HepG2 (cell line): ENCODE results near the gene LZTFL1. TPM values are rescaled to one million over a fixed set of nuclear protein-coding genes. Genes with fewer than 3 reads are reported as not detected.

Source experiments
- AHR ChIP-seq: IDR thresholded peaks from 2 replicates; pipeline ENCODE4 v1.6.1; 2018; ENCODE audit warnings: missing genetic modification reagents, missing compliant biosample characterization
- BHLHE40 ChIP-seq: IDR thresholded peaks from 2 replicates; pipeline ENCODE4 v1.6.1; 2011; ENCODE audit warnings: low read length, improper control_type of control experiment
- CENPBD1 ChIP-seq: sonication (generic); formaldehyde crosslinking; IDR thresholded peaks from 2 replicates; pipeline ENCODE4 v1.8.0; 2022; ENCODE audit warnings: missing genetic modification reagents, low read depth, mild to moderate bottlenecking, borderline replicate concordance
- CREB1 ChIP-seq, 2 experiments: fragments of 450-650 bp in 1 of 2; IDR thresholded peaks; 2 replicates each; pipeline ENCODE4 v1.6.1; 2016 to 2017; ENCODE audit warnings: control low read depth in 1 of 2, mild to moderate bottlenecking in 1 of 2, missing compliant biosample characterization in 1 of 2, missing genetic modification characterization in 1 of 2
- FOXA3 ChIP-seq: IDR thresholded peaks from 2 replicates; pipeline ENCODE4 v1.6.1; 2016; ENCODE audit warnings: missing genetic modification reagents, missing compliant biosample characterization
- HDAC2 ChIP-seq: sonication (generic); formaldehyde crosslinking; IDR thresholded peaks from 2 replicates; pipeline ENCODE4 v1.4.0; 2020; ENCODE audit warnings: missing genetic modification reagents
- HNRNPLL ChIP-seq: fragments of 200-400 bp; formaldehyde crosslinking; IDR thresholded peaks from 2 replicates; pipeline ENCODE4 v1.6.1; 2017; ENCODE audit warnings: mild to moderate bottlenecking, low read depth, low read length; ENCODE audit not compliant: poor library complexity, severe bottlenecking
- KAT8 ChIP-seq: IDR thresholded peaks from 2 replicates; pipeline ENCODE4 v1.6.1; 2016; ENCODE audit warnings: missing genetic modification reagents, missing compliant biosample characterization
- KDM5B ChIP-seq: sonication (generic); formaldehyde crosslinking; IDR thresholded peaks from 2 replicates; pipeline ENCODE4 v1.4.0; 2020; ENCODE audit warnings: missing genetic modification reagents, mild to moderate bottlenecking, borderline replicate concordance
- PHF20 ChIP-seq: sonication (generic); formaldehyde crosslinking; IDR thresholded peaks from 2 replicates; pipeline ENCODE4 v1.5.0; 2020; ENCODE audit warnings: mild to moderate bottlenecking, missing genetic modification reagents
- TAF1 ChIP-seq: sonication (generic); formaldehyde crosslinking; IDR thresholded peaks from 2 replicates; pipeline ENCODE4 v1.4.0; 2020; ENCODE audit warnings: missing genetic modification reagents
- TCF12 ChIP-seq, 2 experiments: fragments of 450-650 bp in 1 of 2; sonication (generic) in 1 of 2; formaldehyde crosslinking in 1 of 2; IDR thresholded peaks; 2 replicates each; pipeline versions ENCODE4 v1.6.1 to v1.8.0; 2017 to 2022; ENCODE audit warnings: antibody characterized with exemption in 1 of 2, mild to moderate bottlenecking in 1 of 2, missing genetic modification reagents in 1 of 2, moderate library complexity in 1 of 2
- TEAD2 ChIP-seq: sonication (generic); formaldehyde crosslinking; IDR thresholded peaks from 2 replicates; pipeline ENCODE4 v1.9.0; 2021; ENCODE audit warnings: missing genetic modification reagents
- YY1 ChIP-seq: IDR thresholded peaks from 2 replicates; pipeline ENCODE4 v1.6.1; 2011; ENCODE audit warnings: low read length, low read depth, moderate library complexity, mild to moderate bottlenecking; ENCODE audit not compliant: insufficient read depth, insufficient replicate concordance
- ZFP36L2 ChIP-seq: sonication (generic); formaldehyde crosslinking; IDR thresholded peaks from 2 replicates; pipeline ENCODE4 v1.4.0; 2020; ENCODE audit warnings: missing genetic modification reagents
- ZFP91 ChIP-seq: sonication (generic); formaldehyde crosslinking; IDR thresholded peaks from 2 replicates; pipeline ENCODE4 v1.9.0; 2022; ENCODE audit warnings: missing genetic modification reagents, mild to moderate bottlenecking, borderline replicate concordance
- ZNF362 ChIP-seq: sonication (generic); formaldehyde crosslinking; IDR thresholded peaks from 2 replicates; pipeline ENCODE4 v1.4.0; 2020; ENCODE audit warnings: missing genetic modification reagents, mild to moderate bottlenecking, borderline replicate concordance
- ZNF776 ChIP-seq: sonication (generic); formaldehyde crosslinking; IDR thresholded peaks from 2 replicates; pipeline ENCODE4 v1.4.0; 2020; ENCODE audit warnings: mild to moderate bottlenecking, missing genetic modification reagents
- ZSCAN30 ChIP-seq: sonication (generic); formaldehyde crosslinking; IDR thresholded peaks from 2 replicates; pipeline ENCODE4 v1.5.0; 2020; ENCODE audit warnings: mild to moderate bottlenecking, missing genetic modification reagents
- ZSCAN5A ChIP-seq: sonication (generic); formaldehyde crosslinking; IDR thresholded peaks from 2 replicates; pipeline ENCODE4 v1.8.0; 2022; ENCODE audit warnings: mild to moderate bottlenecking, missing genetic modification reagents, borderline replicate concordance
- polyA plus RNA-seq, 8 experiments: library from polyadenylated mRNA; depleted of rRNA in 3 of 8; stranded (reverse) in 7 of 8; unstranded in 1 of 8; fragments of >200 nt; fragmentation: Illumina TruSeq in 4 of 8; extraction: Trizol in 4 of 8; gene quantifications; 2 replicates each; pipeline versions ENCODE4 v1.2.1 to v1.2.3, GENCODE V29; 2011 to 2016; ENCODE audit warnings: low read depth in 4 of 8, missing spikeins in 1 of 8, mixed read lengths in 1 of 8; ENCODE audit not compliant: insufficient read depth in 1 of 8
- total RNA-seq, 5 experiments: library from RNA; depleted of rRNA; stranded (reverse); fragments of >200 nt; fragmentation: Illumina TruSeq; extraction: Trizol; gene quantifications; 2 replicates each; pipeline ENCODE4 v1.2.3, GENCODE V29; 2016; ENCODE audit warnings: low read depth in 1 of 5
- TF ChIP-seq, protein P1 (sequence below): sonication (generic); formaldehyde crosslinking; IDR thresholded peaks from 2 replicates; pipeline ENCODE4 v1.4.0; 2020; ENCODE audit warnings: missing genetic modification reagents, borderline replicate concordance

LZTFL1 gene
- total and polyA plus RNA-seq, 2 of the 13 experiments (the other 11 are each of a cell fraction or from before 2014, with no cell fraction given): 16.6 to 17.2 TPM

DNA sequence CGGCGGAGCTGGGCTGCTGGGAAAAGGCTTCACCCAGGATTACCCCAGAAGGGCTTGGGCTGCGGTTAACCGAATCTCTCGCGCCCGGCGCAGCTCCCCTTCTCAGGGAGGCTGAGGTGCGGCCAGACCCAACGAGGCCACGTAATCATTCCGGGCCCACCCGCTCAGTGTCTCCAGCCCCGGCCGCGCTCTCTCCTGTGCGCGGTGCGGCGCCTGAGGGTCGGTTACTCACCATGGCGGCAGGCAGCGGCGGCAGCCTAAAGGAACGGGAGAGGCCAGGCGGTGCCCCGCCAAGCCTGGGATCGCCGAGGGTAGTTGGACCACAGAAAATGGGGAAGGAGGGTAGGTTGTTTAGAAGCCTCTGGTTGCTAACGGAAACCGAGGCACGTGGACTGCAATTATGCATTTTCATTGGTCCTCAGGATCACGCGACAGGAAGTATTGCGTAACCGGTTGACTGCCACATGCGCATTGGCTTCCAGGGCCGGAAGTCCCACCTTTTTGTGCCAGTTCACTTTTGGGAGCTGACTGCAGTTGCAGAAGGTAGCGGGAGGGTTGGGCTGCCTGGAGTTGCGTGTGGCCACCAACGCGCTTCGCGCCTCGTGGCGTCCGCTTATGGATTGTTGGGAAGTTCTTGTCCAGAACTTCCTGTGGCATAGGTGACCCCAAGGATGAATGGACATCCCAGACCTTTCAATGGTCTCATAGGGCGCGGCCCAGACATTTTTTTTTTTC lies at the start of gene LZTFL1 (continued):
- TF ChIP-seq AHR (peak; percentile 55; the same call in 1 of the 2 replicates), ZSCAN30 (0 out of 2 replicates have a peak, but pooled peaks have one; percentile 29), FOXA3 (peak; percentile 47; the same call in 1 of the 2 replicates), CENPBD1 (CRISPR knock-in tag) (no peak), ZNF362 (CRISPR knock-in tag) (peak; percentile 12; the same call in 1 of the 2 replicates), TEAD2 (CRISPR knock-in tag) (no peak), CREB1 (IDR thresholded peaks at IDR 0.05) (peak; percentile 27; the same call in 1 of the 2 replicates), CREB1 (CRISPR knock-in tag; IDR thresholded peaks at IDR 0.05) (0 out of 2 replicates have a peak, but pooled peaks have one; percentile 44), PHF20 (CRISPR knock-in tag) (peak; percentile 84), BHLHE40 (peak; percentile 94), HNRNPLL (peak; percentile 57), KAT8 (CRISPR knock-in tag) (peak; percentile 88), ZNF776 (CRISPR knock-in tag) (peak; percentile 59; the same call in 1 of the 2 replicates), TCF12 (IDR thresholded peaks at IDR 0.05) (no peak), TCF12 (CRISPR knock-in tag; IDR thresholded peaks at IDR 0.05) (0 out of 2 replicates have a peak, but pooled peaks have one; percentile 46), YY1 (peak; percentile 41), HDAC2 (CRISPR knock-in tag) (peak; percentile 72), KDM5B (CRISPR knock-in tag) (peak; percentile 86; the same call in 1 of the 2 replicates), ZFP36L2 (CRISPR knock-in tag) (no peak), ZFP91 (CRISPR knock-in tag) (peak; percentile 74), ZSCAN5A (CRISPR knock-in tag) (0 out of 2 replicates have a peak, but pooled peaks have one; percentile 50), TAF1 (CRISPR knock-in tag) (peak; percentile 53)
- TF ChIP-seq, protein P1, sequence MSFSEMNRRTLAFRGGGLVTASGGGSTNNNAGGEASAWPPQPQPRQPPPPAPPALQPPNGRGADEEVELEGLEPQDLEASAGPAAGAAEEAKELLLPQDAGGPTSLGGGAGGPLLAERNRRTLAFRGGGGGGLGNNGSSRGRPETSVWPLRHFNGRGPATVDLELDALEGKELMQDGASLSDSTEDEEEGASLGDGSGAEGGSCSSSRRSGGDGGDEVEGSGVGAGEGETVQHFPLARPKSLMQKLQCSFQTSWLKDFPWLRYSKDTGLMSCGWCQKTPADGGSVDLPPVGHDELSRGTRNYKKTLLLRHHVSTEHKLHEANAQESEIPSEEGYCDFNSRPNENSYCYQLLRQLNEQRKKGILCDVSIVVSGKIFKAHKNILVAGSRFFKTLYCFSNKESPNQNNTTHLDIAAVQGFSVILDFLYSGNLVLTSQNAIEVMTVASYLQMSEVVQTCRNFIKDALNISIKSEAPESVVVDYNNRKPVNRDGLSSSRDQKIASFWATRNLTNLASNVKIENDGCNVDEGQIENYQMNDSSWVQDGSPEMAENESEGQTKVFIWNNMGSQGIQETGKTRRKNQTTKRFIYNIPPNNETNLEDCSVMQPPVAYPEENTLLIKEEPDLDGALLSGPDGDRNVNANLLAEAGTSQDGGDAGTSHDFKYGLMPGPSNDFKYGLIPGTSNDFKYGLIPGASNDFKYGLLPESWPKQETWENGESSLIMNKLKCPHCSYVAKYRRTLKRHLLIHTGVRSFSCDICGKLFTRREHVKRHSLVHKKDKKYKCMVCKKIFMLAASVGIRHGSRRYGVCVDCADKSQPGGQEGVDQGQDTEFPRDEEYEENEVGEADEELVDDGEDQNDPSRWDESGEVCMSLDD: peak; percentile 39; the same call in 1 of the 2 replicates
